ENCODE results near the gene RETREG1.

The RETREG1 gene

DNA sequence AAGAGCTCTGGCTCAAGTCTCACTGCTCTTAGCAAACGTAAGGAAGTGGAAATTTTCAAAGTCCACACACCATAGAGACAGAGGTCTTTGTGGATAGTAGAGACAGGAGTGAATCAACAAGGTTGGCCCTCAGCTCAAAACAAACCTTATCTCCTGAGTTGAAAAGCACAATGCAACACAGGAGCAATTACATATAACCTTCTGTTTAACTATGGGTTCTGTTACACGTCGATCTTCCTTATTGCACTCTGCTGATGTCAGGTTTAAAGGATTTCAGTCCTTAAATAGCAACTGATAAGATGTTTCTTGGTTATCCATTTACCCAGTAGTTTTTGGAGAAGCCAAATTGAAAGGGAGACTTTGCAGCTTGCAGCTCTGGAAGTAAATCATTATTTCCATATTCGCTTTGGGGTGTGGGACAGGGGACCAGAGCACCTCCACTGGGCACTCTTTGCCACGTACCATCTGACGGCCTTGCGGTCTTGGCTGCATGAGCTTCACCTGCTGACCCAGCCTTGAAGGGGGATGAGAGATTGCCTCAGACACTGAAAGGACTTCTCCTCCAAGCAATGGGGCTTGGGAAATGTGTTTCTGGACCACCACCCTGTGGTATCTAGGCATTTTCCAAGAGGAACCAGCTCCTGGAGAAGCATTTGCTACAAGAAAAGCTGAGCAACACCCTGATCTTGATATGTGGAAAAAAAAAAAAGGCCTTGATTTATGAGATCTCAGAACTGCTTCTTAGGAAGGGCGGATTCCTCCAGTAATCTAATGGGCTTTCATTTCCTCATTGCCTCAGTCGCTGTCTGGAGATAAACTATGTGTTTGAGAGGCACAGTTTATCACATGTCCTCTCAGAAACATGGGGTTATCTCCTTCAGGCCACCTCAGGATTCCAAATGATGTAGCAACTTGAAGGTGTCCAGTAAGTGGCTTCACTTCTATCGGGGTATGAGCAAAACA is 95.0 kb downstream of the RETREG1 start:
- no peak for DNase-seq

GRCh38 chr5:16520841-16521240 is 96.0 kb downstream of the RETREG1 start:
- DNase-seq, result no peak

DNA sequence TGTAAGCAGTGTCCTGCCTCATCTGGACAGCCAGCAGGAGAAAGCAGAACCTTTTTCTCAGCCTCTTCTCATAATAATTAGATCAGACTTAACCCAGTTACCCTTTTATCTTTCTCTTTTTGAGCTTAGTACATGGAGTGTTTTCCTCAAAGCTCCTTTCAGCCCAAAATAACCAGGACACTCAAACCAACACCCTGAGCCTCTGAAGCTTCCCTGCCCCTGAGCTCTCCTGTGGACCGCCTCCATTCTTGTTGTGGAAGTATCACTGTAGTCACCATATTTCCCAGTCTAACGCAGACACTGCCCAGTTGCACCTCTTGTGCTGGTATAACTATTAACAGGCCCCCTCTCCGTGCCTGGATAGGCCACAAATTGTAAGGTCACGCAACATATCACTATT is 97.4 kb downstream of the RETREG1 start:
- no peak for DNase-seq

DNA sequence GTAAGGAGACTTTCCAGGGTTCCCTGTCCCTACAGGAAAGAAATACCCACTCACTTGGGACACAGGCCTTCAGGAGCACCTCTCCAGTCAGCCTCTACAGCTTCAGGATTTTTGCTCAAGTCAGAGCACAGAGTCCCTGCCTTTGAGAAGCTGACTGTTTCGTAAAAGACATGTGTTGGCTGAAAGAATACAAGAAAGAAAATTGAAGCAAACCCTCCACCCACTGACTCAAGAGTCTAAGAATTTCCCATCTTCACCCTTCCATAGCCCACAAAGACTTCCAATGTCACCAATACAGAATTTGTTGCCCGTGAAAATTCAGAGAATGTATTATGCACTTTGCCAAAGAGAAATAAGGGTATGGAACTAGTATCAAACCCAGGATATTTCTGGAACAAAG is 98.2 kb downstream of the RETREG1 start:
- no peak for DNase-seq

GRCh38 chr5:16515532-16515931 is 101.3 kb downstream of the RETREG1 start:
- no peak for DNase-seq

GRCh38 chr5:16510098-16510497 is 106.7 kb downstream of the RETREG1 start:
- no peak for DNase-seq

DNA sequence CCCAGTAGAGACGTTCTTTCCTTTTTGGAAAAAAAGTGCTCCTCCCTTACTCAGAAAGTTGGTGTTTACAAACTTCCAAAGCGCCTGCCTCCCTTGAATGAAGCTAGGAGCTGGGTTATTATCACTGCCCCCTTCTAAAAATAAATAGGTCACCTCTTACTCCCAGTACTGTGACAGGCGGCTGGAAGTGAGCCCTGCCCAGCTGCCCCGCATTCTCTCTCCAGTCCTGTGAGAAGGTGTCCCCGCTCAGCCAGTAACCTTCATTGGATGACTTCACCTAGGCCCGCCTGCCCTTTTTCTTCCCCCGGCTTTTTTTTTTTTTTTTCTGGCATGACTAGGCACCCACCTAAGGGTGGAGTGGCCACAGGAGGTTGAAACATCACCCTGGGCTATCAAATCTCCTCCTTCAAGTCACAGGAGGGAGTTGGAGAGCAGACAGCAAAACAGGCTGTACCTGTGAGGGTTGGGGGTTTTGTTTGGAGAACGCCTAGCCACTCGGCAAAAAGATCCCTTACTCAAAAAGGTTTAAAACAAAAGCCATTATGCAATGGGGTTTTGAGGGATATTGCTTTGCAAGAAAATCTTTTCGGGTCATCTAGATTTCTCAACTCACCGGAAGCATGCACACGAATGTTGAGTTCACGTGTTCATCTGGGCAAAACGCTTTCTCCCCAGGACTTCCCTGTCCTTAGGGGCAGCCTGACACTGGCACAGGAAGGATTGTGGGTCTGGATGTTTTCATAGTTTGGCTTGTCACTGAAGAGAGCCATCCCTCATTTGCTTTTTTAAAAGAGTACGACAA is 107.9 kb downstream of the RETREG1 start:
- DNase-seq, result no peak

DNA sequence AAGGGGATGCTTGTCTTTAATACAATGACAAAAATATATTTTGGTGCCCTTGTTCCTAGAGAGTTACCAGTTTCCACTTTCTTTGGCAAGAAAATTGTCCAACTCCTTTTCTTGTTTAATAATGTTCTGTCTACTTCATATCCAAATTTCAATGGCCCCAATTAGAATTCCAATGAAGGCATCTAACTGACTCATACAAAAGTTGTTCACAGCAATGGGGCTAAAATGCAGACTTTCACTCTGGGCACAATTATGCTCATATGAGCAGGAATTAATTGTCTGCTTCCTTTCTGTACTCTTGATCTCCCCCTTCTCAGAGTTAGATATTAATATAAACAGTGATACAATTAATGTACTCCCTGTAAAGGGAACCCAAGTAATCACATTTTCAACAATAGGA is 109.1 kb downstream of the RETREG1 start:
- DNase-seq, result no peak

- no peak for DNase-seq
These were observed 110.9 kb downstream of the RETREG1 start for GRCh38 chr5:16505904-16506303.

GRCh38 chr5:16505140-16505891 is 111.5 kb downstream of the RETREG1 start:
- no peak for DNase-seq

GRCh38 chr5:16504571-16504970 is 112.2 kb downstream of the RETREG1 start:
- no peak for DNase-seq

- DNase-seq, result no peak
These were observed 113.9 kb downstream of the RETREG1 start for GRCh38 chr5:16502866-16503265.

GRCh38 chr5:16500024-16500423 is 116.8 kb downstream of the RETREG1 start:
- no peak for DNase-seq

DNA sequence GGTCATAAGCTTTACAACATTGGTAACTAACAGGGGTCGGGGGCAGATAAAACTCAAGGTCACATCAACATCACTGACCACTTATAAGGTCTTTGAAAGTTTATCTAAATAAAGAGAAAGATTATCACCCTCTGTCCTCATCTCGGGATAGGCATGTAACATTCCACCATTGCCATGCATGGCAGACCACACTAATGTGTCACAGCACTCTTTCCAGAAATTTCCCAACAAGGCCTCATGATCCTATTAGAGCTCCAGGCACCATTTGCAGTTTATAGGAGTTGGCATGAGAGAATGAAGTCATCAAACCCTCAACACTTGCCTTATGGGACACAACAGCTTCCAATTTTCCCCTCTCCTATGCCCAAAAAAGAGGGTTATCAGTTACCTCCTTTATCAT is 119.3 kb downstream of the RETREG1 start:
- DNase-seq, result no peak

DNA sequence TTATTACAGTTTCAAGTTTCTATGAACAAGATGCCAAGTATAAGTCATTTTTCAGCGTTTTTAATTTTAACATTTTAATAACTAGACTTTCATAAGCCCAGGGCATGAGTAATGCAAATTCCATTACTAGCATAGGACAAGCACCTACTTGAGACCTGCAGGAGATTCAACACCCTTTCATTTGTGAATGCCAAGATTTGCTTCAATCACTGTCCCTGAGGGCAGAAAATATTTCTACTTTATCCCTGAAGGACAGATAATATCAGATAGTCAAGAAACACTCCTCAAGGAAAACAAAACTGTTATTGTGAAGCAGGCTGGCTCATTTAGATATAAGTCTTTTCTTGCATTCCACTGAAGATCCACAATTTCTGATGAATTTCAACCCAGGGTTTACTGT is 123.5 kb downstream of the RETREG1 start:
- no peak for DNase-seq

- DNase-seq, result no peak
These were observed 124.2 kb downstream of the RETREG1 start for GRCh38 chr5:16492398-16493140.

GRCh38 chr5:16490911-16491310 is 125.9 kb downstream of the RETREG1 start:
- DNase-seq, result no peak

DNA sequence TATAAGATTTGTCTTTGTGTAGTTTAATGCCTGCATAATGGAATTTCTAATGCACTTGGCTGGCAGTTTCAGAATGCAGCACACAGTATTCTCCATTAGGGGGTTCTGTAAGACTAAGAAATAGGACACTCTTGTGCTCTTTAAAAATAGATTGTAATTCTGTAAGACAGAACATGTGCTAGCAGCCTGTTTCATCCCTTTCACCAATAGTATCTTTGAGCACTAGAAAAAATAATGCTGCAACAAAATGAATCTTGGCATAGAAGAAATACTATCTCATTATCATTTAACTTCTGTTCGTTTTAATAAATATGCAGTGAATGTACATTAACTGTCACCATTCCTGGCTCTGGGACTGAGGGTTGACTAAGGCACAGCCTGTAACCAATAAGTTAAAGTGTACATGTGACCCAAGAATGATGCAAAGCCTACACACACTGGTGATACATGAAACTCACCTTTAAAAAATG is 127.4 kb downstream of the RETREG1 start:
- DNase-seq, result no peak

DNA sequence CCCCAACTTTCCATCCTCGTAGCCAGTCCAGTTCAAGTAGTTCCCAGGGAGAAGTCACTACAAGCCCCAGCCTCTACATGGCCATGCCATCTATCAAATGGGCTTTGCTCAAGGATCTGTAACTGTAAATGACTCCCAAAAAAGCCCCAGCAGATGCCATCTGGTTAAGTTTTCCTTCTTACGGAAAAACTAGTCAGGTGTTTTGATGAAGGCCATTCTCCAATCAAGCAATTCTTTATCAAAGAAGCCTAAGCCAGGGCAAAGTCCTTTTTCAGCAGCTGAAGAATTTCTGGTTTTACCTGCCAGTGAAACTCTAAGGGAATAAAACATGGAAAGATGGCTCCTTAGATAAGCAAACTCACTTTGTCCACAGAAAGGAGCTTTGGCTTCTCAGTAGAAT is 129.3 kb downstream of the RETREG1 start:
- DNase-seq, result no peak

DNA sequence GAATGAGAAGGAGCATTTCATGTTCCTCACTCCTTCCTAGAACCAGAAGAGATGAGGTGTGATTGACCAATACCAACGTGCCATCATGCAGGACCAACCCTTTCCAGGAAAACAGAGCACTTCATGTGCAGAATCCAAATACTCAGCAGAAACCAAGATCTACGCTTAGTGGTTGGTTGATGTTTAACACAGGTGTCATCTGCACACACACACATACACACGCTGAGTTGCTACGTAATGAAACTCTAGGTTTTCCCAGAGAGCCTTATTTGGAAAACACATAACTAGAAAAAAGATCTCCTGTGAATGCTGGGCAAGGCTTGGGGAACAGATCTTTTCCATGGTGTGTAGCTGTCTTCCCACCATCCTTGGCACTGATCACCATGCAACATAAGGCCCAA is 130.1 kb downstream of the RETREG1 start:
- DNase-seq, result no peak

- DNase-seq, result no peak
These were observed 131.1 kb downstream of the RETREG1 start for GRCh38 chr5:16485656-16486055.

- no peak for DNase-seq
These were observed 132.7 kb downstream of the RETREG1 start for GRCh38 chr5:16484081-16484480.
